HG02885 (cell line): Measurements from ENCODE around the gene WDR4.
"Not testable (repeated sequence)": the region's sequence is repeated elsewhere in the genome, so short reads cannot be mapped to it uniquely, and the experiment has no call there.

Source experiments
- ATAC-seq: cut with Tn5 transposase; IDR thresholded peaks from one replicate; pipeline ENCODE4 v1.9.1; 2021; ENCODE audit warnings: mild to moderate bottlenecking; ENCODE audit not compliant: unreplicated experiment, poor library complexity

The WDR4 gene

GRCh38 chr21:42854246-42855010, 24.9 kb downstream of the WDR4 start:
- no peak for ATAC-seq

- no peak for ATAC-seq
These were observed 25.7 kb downstream of the WDR4 start for GRCh38 chr21:42853621-42854020.

GRCh38 chr21:42852925-42853570, 26.3 kb downstream of the WDR4 start:
- no peak for ATAC-seq

GRCh38 chr21:42851812-42852665, 27.3 kb downstream of the WDR4 start:
- no peak for ATAC-seq

DNA sequence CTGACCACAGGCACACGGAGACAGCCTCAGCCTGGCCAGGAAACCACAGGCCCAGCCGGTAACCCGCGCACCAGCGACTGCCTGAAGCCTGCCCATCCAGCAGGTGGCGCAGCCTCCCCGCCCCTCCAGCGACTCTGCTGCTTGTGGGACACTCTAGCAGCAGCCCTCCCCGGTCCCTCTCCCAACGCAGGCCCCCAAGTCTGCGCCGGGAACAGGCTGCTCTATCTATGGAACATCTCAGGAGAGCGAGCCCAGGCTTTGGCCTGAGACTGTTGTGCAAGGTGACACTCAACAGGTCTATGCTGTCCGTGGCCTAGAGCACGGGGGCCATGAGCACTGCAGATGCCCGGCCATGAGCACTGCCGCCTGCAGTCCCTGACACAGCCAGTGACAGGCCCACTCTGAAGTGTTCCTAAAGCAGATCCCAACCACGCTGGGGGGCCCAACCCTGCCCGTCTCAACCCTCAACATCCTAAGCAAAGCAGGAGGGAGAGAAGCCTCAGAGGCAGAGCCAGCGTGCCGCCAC, 28.4 kb downstream of the WDR4 start:
- ATAC-seq: no peak

- ATAC-seq: no peak
These were observed 28.9 kb downstream of the WDR4 start for GRCh38 chr21:42850463-42850862.

DNA sequence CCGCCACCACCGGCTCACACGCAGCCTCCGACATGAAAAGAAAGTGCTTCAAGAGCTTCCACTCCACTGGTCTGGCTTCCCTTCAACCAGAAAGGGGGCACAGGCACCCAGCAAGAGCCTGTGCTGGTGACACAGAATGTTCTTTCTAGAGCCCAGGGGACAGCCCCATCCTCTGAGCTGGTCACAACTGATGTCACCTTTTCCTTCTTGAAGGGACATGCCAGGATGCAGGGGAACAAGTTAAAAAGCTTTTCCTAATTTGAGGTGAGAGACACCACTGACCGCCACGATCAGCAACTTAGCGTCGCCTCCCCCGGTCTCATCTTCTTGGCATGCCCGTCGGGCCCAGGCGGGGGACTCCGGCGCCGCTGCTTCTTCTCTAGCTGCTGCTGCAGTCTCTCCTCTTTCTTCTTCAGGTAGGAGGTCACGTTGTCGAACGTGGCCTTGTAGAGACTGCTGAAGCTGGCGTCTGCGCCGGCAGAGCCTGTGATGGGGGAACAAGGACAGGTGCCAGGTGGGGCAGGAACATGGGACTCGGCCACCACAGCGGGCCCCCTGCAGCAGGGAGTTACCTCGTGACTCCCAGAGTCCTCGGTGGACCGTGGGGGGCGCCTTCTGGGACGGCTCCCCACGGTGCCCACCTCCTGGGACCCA, 29.5 kb downstream of the WDR4 start:
- no peak for ATAC-seq

- no peak for ATAC-seq
These were observed 30.2 kb downstream of the WDR4 start for GRCh38 chr21:42848932-42849758.

DNA sequence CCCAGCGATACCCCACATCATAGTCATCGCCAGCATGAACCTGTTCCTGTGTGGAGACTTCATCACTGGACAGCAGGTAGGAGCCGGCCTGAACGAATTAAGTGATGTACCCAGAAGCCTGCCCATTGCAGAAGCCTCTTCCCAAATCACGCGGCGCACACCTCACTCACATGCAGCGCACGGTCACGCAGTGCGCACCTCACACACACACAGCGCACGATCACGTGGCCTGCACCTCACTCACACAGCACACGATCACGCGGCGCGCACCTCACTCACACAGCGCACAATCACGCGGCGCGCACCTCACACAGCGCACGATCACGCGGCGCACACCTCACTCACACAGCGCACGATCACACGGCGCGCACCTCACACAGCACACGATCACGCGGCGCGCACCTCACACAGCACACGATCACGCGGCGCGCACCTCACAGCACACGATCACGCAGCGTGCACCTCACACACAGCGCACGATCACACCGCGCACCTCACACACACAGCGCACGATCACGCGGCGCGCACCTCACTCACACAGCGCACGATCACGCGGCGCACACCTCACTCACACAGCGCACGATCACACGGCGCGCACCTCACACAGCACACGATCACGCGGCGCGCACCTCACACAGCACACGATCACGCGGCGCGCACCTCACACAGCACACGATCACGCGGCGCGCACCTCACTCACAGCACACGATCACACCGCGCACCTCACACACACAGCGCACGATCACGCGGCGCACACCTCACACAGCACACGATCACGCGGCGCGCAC, 31.0 kb downstream of the WDR4 start:
- ATAC-seq: not testable (repeated sequence)

GRCh38 chr21:42847726-42848125, 31.6 kb downstream of the WDR4 start:
- ATAC-seq: no peak

DNA sequence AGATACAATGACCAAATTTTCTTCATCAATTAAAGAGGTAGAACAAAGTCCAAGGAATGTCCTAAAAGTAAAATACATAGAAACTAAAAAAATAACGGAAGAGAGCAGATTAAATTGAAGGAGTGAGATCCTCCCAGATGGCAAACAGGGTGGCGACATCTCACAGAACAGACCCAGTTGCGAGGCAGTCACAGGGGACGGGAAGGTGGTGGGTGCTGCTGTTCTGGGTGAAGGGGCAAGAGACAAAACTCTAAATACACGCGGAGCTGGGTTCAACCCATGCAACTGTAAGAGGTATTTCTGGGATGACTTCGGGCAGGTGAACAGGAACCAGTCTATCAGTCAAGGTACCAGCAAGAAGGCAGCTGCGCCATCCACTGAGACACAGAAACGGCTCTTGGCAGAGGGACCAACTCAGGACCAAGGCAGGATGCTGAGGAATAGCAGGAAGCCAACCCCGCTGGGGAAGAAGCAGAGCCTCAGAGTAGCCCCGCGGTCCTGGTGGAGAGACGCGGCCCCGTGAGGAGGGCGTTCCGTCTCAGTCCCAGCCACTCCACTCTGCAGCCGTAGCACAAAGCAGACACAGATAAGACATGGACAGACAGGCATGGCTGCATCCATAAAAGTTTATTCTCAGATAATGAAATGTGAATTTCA, 32.2 kb downstream of the WDR4 start:
- ATAC-seq: no peak

- ATAC-seq: no peak
These were observed 33.1 kb downstream of the WDR4 start for GRCh38 chr21:42846221-42846620.

DNA sequence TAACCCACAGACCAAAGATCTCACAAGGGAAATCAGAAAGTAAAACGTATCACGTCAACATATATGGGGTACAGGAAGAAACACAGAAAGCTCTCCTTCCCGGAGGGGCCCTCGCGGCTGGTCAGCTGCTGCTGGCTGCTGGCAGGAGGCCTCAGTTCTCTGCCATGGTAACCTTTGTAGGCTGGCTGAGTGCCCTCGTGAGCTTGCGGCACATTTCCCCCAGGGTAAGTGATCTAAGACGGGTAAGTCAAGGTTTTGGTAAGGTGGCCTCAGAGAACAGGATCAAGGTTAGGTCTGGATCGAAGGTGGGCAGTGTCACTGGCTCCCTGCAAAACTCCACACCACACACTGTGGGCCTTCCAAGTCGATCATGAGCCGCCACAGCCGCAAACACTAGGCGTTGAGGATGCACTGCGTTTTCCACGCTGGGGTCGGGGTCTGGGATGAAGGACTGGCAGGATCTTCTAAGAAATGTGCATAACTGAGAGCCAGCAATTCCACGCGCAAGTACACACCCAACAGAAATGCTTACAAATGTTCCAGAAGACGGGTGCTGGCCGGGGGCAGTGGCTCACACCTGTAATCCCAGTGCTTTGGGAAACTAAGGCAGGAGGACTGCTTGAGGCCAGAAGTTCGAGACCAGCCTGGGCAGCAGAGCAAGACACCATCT, 33.9 kb downstream of the WDR4 start:
- no peak for ATAC-seq

GRCh38 chr21:42844411-42845113, 34.8 kb downstream of the WDR4 start:
- no peak for ATAC-seq

GRCh38 chr21:42843056-42843455, 36.3 kb downstream of the WDR4 start:
- ATAC-seq: no peak

- not testable (repeated sequence) for ATAC-seq
These were observed 37.3 kb downstream of the WDR4 start for GRCh38 chr21:42841916-42842655.
